KBM-7 (cell line): ENCODE data around the gene POLR2L.

Experiments
- DNase-seq: peaks from one replicate; pipeline ENCODE4 v3.0.0-alpha.2; 2015
- in situ Hi-C: fragments of 300-500 bp; cut with MboI; formaldehyde crosslinking; loops from 2 replicates; pipeline ENCODE4 v1.14.3; 2020; ENCODE audit warnings: low sequenced_read_pairs, low pct_unique_long_range_greater_than_20kb, mixed read lengths

The POLR2L gene

DNA sequence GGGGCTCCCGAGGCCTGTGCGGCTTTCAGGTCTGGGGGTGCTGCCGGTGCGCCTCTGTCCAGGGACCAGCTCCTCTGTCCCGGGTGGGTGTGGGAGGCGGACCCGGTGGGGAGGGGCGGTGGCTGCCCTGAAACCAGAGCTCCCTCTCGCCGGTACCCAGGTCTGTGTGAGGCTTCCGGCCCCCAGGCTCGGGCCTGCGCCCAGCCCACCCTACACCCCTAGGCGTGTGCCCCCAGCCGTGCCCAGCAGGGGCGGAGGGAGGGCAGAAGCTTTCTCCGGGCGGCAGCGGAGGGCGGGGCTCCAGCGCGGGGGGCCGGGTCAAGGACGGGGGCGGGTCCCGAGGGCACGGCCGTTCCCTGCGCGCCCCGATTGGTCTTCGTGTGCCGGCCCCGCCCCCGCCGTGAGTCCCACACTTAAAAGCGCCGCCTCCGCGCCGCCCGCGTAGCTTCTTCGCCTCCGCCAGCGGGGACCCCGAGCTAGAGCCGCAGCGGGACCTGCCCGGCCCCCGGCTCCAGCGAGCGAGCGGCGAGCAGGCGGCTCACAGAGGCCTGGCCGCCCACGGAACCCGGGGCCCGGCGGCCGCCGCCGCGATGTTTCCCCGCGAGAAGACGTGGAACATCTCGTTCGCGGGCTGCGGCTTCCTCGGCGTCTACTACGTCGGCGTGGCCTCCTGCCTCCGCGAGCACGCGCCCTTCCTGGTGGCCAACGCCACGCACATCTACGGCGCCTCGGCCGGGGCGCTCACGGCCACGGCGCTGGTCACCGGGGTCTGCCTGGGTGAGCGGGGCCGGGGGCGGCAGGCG is 23.0 kb downstream of the POLR2L start:
- DNase-seq, result peak; percentile 80
- in situ Hi-C loops, result no loop called here

DNA sequence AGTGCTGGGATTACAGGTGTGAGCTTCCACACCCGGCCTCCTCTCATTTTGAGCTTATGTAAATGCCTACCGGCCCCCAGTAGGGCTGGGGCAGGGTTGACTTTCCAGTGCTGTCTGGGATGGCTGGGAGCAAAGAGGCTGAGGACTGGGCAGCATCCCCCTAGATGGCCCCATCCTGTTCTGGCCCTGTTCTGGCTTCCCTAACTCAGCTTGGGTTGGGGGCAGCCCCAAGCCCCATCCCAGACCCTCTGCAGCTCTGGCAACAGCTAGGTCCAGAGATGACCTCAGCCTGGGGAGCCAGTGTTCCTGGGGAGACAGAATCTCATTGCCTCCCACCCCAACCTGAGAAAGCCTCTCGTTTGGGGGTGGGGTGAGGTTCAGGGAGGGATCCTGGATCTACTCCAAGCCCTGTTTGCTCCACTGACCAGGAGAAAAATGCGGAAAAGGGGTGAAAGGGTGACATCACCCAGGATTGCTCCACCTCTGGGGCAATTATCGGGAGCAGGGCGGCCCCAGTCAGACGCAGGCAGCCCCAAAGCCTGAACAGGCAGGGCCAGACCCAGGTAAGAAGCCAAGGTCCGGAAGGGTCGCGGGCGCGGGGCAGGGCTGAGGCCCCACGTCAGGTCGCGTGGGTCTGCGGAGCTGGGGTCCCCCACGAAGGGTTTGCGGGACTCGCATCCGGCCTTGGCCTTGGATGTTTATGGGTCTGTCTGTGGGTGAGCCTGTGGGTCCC is 23.8 kb downstream of the POLR2L start, which contains the start of gene PNPLA2:
Gene PNPLA2, plus strand, starts transcription at position 519 of the 733 bp plus-strand sequence. CDS start 805 bp downstream, outside the sequence.
- in situ Hi-C loops, result no loop called here
- DNase-seq, result no peak

DNA sequence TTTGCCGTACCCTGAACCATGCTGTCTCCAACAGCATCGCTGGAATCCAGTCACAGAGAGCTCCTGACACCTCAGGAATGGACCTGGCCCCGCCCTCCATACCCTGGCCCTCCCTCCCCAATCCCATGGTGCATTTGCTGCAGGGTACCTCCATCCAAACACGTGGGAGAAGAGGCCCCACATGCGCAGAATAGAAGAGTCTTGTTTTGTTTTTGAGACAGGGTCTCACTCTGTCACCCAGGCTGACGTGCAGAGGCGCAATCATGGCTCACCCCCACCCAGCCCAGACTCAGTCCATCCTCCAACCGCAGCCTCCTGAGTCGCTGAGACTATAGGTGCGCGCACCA is 25.9 kb downstream of the POLR2L start:
- in situ Hi-C loops, result no loop called here
- DNase-seq, result no peak

DNA sequence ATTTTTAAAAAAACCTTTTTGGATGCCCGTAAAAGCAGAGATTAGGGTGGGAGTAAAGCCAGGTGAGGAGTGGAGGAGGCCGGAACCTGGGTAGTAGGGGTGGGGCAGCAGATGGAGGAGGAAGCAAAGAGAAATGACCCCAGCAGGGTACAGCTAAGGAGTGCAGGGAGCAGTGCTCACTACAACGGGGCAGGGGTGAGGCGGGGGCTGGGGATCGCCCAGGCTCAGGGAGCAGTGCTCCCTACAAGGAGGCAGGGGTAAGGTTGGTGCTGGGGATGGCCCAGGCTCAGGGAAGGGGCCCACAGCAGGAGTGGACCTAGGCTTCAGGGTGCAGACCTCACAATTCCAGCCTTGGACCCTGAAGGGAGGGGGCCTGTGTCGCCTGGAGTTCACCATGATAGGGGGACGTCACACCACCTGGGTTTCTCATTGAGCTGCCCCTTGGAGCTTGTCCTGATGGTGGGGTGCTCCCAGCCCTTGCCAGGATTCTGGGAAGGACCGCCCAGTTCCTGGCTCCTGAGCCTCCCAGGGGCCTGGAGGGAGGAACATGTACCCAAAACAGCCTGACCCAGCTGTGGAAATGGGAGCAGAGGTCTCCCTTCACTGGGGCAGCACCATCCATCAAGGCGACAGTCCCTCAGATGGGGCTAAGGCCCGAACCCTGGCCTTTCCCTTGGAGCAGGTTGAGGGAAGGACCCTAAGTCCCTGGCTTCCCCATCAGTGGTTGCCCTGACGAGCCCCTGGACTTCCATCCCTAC is 26.5 kb downstream of the POLR2L start:
- no peak for DNase-seq
- in situ Hi-C loops, result no loop called here

- in situ Hi-C loops, result no loop called here
Measured at GRCh38 chr11:813456-814096, 28.8 kb downstream of the POLR2L start.

GRCh38 chr11:813072-813455 is 29.3 kb downstream of the POLR2L start:
- DNase-seq, result no peak
- in situ Hi-C loops, result no loop called here

More at GRCh38 chr11:813456-814096, 28.8 kb downstream of the POLR2L start:
- DNase-seq, result no peak

GRCh38 chr11:812390-812789 is 29.9 kb downstream of the POLR2L start:
- no peak for DNase-seq
- in situ Hi-C loops, result no loop called here

DNA sequence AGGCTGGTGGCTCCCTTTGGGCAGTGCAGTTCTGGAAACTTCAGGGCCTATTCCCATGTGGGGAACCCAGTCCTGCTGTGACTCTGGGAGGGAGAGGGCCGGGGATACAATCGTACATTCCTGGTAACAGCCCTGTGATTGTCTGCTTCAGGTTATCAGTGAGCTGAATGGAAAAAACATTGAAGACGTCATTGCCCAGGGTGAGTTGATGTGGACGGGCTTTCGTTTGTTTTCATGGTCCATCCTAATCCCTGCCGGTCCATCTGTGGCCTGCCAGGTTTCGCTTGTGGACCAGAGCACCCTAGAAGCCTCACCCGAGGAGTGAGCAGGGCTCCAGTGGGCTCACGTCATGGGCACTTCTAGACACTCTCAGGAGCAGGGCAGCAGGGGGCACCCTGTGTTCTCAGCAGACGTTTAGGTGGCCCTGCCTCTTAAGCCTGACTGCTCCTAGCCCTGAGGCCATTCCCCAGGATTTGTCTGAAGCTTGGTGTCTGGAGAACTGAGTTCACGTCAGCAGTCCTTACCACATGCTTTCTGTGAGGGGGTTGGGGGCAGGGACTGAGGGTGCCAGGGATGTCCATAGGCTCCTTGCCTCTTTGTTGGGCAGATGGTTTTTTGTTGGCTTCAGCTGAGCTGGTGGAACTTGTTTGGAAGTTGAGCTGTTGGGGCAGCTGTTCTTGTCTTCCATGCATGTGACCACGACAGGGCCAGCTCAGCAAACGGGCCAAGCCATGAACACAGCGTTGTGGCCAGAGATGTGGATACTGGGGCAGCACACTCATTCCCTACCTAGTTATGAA is 30.7 kb downstream of the POLR2L start:
- DNase-seq, result no peak
- in situ Hi-C loops, result no loop called here

DNA sequence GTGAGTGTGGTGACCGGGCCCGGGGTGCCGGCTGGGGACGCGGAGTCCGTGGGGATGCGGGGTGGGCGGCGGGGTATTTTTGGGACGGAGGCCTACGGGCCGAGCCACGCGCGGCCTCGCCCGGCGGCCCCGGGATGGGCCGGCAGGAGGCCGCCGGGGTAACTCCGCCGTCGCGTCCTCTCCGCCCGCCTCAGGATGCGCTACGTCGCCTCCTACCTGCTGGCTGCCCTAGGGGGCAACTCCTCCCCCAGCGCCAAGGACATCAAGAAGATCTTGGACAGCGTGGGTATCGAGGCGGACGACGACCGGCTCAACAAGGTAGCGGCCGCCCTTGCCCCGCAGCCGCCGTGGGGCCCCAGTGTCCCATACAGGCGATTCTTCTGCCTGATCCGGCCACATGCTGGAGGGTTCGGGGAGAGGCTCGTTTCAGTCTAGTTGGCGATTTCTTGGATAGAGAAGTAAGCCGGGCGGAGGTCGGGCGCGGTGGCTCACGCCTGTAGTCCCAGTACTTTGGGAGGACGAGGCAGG is 32.2 kb downstream of the POLR2L start:
- in situ Hi-C loops, result no loop called here
- DNase-seq, result no peak

DNA sequence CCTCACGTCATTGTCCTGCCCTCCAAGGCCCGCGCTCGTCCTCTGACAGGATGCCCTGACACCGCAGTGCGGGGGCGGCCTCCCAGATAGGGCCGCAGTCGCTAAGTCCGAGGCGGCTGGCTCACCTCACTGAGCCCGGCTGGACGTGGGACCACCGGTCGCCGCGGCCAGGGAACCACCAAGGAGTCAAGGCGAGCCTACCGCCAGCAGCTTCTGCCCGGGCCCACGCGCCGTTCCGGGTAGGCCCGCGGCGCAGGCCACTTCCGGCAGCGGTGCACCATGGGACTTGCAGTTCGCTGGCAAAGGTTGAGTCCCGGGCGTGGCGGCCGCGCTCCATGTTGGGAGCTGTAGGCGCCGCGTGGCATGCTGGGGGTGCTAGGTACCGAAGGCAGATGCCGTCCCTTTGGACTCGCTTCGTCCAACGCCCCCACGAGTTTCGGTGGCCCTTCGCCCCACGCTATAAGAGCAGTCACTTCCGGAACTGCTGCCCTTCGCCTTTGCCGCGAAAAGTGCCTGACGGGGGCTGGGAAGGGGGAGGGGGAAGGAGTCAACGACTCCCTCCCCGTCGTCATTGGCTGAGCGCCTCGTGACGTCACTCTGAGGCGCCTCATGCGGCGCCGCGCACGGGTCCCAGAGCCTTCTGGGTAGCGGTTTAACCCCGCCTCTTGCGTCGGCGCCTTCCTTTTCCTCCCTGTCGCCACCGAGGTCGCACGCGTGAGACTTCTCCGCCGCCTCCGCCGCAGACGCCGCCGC is 32.9 kb downstream of the POLR2L start, which contains the start of gene RPLP2:
Gene RPLP2, plus strand, starts transcription at position 681 of the 753 bp plus-strand sequence. CDS start 268 bp downstream, outside the sequence.
- peak; percentile 97 for DNase-seq
- in situ Hi-C loops, result no loop called here

GRCh38 chr11:808427-809286 is 33.7 kb downstream of the POLR2L start:
- in situ Hi-C loops, result no loop called here
- DNase-seq, result no peak

- no peak for DNase-seq
- in situ Hi-C loops, result no loop called here
Measured at GRCh38 chr11:804599-804964, 37.7 kb downstream of the POLR2L start.

DNA sequence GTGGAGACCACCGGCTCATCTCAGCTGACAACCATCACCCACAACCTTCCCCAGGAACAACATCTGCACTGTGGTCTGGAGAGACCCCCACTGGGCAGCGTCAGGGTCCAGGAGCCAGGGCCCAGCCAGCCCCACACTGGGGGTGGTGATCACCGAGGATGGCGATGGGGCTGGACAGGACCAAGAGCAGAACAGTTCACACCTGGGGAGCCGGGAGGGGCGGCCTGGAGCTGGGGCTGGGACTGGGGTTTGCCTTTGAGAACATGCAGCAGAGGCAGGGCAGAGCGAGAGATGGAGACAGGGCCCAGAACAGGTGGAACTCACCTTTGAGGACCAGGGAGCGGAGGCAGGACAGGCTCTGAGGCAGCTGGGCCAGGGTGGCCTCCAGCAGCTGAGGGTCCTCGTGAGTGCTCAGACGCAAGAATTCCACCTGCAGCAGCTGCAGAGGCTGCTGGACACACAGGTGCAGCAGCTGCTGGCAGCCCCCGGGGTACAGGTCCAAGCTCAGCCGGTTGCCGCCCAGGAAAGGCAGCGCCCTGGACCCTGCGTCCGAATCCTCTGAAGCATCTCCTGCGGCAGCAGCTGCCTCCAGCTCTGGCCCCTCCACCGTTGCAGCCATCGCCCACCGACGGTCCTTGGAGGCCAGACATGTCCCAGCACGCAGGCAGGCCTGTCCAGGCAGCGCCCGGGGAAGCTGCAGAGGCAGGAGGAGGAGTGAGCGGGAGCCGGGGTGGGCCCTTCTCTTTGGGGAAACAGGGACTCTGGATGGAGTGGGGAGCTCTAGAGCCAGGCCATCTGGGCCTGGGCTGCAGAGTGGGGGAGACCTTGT is 38.3 kb downstream of the POLR2L start:
- in situ Hi-C loops, result no loop called here
- peak; percentile 47 for DNase-seq

- DNase-seq, result no peak
- in situ Hi-C loops, result no loop called here
Measured at GRCh38 chr11:803467-803742, 38.9 kb downstream of the POLR2L start.

GRCh38 chr11:802693-803466 is 39.4 kb downstream of the POLR2L start:
- DNase-seq, result no peak
- in situ Hi-C loops, result no loop called here
